HCT116 (cell line): ENCODE data around the gene ZDHHC14. TPM values are rescaled to one million over a fixed set of nuclear protein-coding genes. Genes with fewer than 3 reads are reported as not detected.

ENCODE experiments used
- ATAC-seq: fragments of 200-7000 bp; cut with Tn5 transposase; 2 replicates; pipeline ENCODE4 v1.9.1; 2020; ENCODE audit warnings: mild to moderate bottlenecking, moderate library complexity
- BruUV-seq: library from RNA; stranded (reverse); fragments of 400-500 nt; replicated peaks from 2 replicates; lab custom pipeline; 2021; lab: Mats Ljungman, UMichigan
- CTCF ChIA-PET: fragments of 300-600 bp; sonication (Branson Sonifier 250); formaldehyde crosslinking; loops from one replicate; lab custom pipeline; 2021; ENCODE audit warnings: antibody characterized with exemption; lab: Charles Lee
- POLR2A ChIA-PET: fragments of 300-600, 350-600 bp; sonication (Branson Sonifier 250); formaldehyde crosslinking; loops from one replicate; lab custom pipeline; 2021; ENCODE audit warnings: antibody characterized with exemption; lab: Charles Lee
- RAD21 ChIA-PET, 2 experiments: fragments of 300-600 bp; sonication (Branson Sonifier 250); formaldehyde crosslinking; loops; one replicate each; lab custom pipeline; 2023; ENCODE audit warnings: low total read pairs in 2 of 2; ENCODE audit not compliant: uncharacterized antibody in 2 of 2, unreplicated experiment in 2 of 2, low non-redundant PET in 1 of 2; lab: Charles Lee
- DNase-seq: peaks from one replicate; pipeline ENCODE4 v3.0.0-alpha.2; 2010; ENCODE audit warnings: low read depth, low spot score
- H2AFZ ChIP-seq: fragments of 200-600 bp; shearing (Covaris generic), sonication (generic); 2 replicates; pipeline ENCODE4 v1.6.1; 2017; ENCODE audit warnings: low read depth, mixed run types, mixed read lengths, antibody characterized with exemption, low read length; ENCODE audit not compliant: poor library complexity, severe bottlenecking
- H3K27ac ChIP-seq: 2 replicates; pipeline ENCODE4 v1.5.1; 2012; ENCODE audit warnings: low read depth, low read length
- H3K27me3 ChIP-seq: fragments of 200-600 bp; sonication (generic); 2 replicates; pipeline ENCODE4 v1.6.1; 2016; ENCODE audit warnings: mixed run types, low read length, mixed read lengths; ENCODE audit not compliant: insufficient read depth
- H3K36me3 ChIP-seq, 2 experiments: fragments of 200-500 bp in 1 of 2; fragments of 200-600 bp in 1 of 2; sonication (Bioruptor generic) in 1 of 2; sonication (generic) in 1 of 2; 2 replicates each; pipeline versions ENCODE4 v1.5.1 to v1.6.1; 2014 to 2016; ENCODE audit warnings: low read length in 2 of 2, inconsistent platforms in 1 of 2, mixed read lengths in 1 of 2, mixed run types in 1 of 2; ENCODE audit not compliant: insufficient read depth in 2 of 2, control insufficient read depth in 1 of 2
- H3K4me1 ChIP-seq, 2 experiments: fragments of 200-600 bp in 1 of 2; sonication (generic) in 1 of 2; 2 replicates each; pipeline versions ENCODE4 v1.5.1 to v1.6.1; 2012 to 2017; ENCODE audit warnings: low read length in 2 of 2, inconsistent platforms in 1 of 2, mild to moderate bottlenecking in 1 of 2, mixed read lengths in 1 of 2, mixed run types in 1 of 2, moderate library complexity in 1 of 2; ENCODE audit not compliant: insufficient read depth in 2 of 2, control insufficient read depth in 1 of 2
- H3K4me2 ChIP-seq: fragments of 200-600 bp; sonication (generic); 2 replicates; pipeline ENCODE4 v1.6.1; 2017; ENCODE audit warnings: mixed run types, low read length, mixed read lengths
- H3K4me3 ChIP-seq, 2 experiments: fragments of 200-600 bp in 1 of 2; sonication (generic) in 1 of 2; replicated peaks in 1 of 2; 2 replicates each; pipeline ENCODE4 v1.5.1; 2011 to 2016; ENCODE audit warnings: low read length in 2 of 2, control low read depth in 1 of 2, low read depth in 1 of 2, mild to moderate bottlenecking in 1 of 2, mixed read lengths in 1 of 2, mixed run types in 1 of 2
- H3K79me2 ChIP-seq: fragments of 200-600 bp; sonication (generic); 2 replicates; pipeline ENCODE4 v1.6.1; 2017; ENCODE audit warnings: mild to moderate bottlenecking, mixed run types, low read length, moderate library complexity, mixed read lengths; ENCODE audit not compliant: insufficient read depth
- H3K9ac ChIP-seq: fragments of 200-600 bp; sonication (generic); 2 replicates; pipeline ENCODE4 v1.6.1; 2016; ENCODE audit warnings: low read length, mixed read lengths
- H3K9me2 ChIP-seq: fragments of 200-600 bp; sonication (generic), shearing (Covaris generic); 2 replicates; pipeline ENCODE4 v1.6.1; 2017; ENCODE audit warnings: mixed run types, mild to moderate bottlenecking, moderate library complexity; ENCODE audit not compliant: insufficient read depth
- H3K9me3 ChIP-seq, 2 experiments: fragments of 200-500 bp in 1 of 2; fragments of 200-600 bp in 1 of 2; sonication (Bioruptor generic) in 1 of 2; sonication (generic) in 1 of 2; 2 replicates each; pipeline ENCODE4 v1.6.1; 2014 to 2017; ENCODE audit warnings: low read length in 2 of 2, mixed read lengths in 2 of 2, inconsistent platforms in 1 of 2, low read depth in 1 of 2, mild to moderate bottlenecking in 1 of 2, mixed run types in 1 of 2, moderate library complexity in 1 of 2; ENCODE audit not compliant: control insufficient read depth in 1 of 2, insufficient read depth in 1 of 2
- H4K20me1 ChIP-seq: fragments of 200-600 bp; sonication (generic), shearing (Covaris generic); 2 replicates; pipeline ENCODE4 v1.6.1; 2017; ENCODE audit warnings: mixed run types, mild to moderate bottlenecking, moderate library complexity; ENCODE audit not compliant: insufficient read depth
- CBX3 ChIP-seq: IDR thresholded peaks from 2 replicates; pipeline ENCODE4 v1.6.1; 2012; ENCODE audit warnings: low read depth
- CEBPB ChIP-seq: IDR thresholded peaks from 2 replicates; pipeline ENCODE4 v1.6.1; 2012; ENCODE audit warnings: low read depth
- ELF1 ChIP-seq: IDR thresholded peaks from 2 replicates; pipeline ENCODE4 v1.6.1; 2012; ENCODE audit warnings: low read depth, borderline replicate concordance
- EZH2 ChIP-seq: fragments of 200-600 bp; sonication (generic); IDR thresholded peaks from 2 replicates; pipeline ENCODE4 v1.6.1; 2017; ENCODE audit warnings: antibody characterized with exemption, mixed run types
- EZH2phosphoT487 ChIP-seq: fragments of 200-600 bp; IDR thresholded peaks from 2 replicates; pipeline ENCODE4 v1.6.1; 2018; ENCODE audit warnings: antibody characterized with exemption, borderline replicate concordance
- POLR2A ChIP-seq: IDR thresholded peaks from 2 replicates; pipeline ENCODE4 v1.7.0; 2011; ENCODE audit warnings: borderline replicate concordance; ENCODE audit not compliant: insufficient read depth, insufficient read length; ENCODE audit errors: extremely low read depth
- POLR2AphosphoS5 ChIP-seq: IDR thresholded peaks from 2 replicates; pipeline ENCODE4 v1.6.1; 2011; ENCODE audit warnings: mild to moderate bottlenecking, low read depth, low read length, moderate library complexity
- RAD21 ChIP-seq: IDR thresholded peaks from 2 replicates; pipeline ENCODE4 v1.6.1; 2012; ENCODE audit warnings: low read depth, mild to moderate bottlenecking
- SIN3A ChIP-seq: IDR thresholded peaks from 2 replicates; pipeline ENCODE4 v1.6.1; 2012; ENCODE audit warnings: low read depth
- SP1 ChIP-seq: IDR thresholded peaks from 2 replicates; pipeline ENCODE4 v1.6.1; 2012; ENCODE audit warnings: low read depth
- SRF ChIP-seq: IDR thresholded peaks from 2 replicates; pipeline ENCODE4 v1.6.1; 2012; ENCODE audit warnings: low read depth
- ZFX ChIP-seq: fragments of 450-650 bp; IDR thresholded peaks from 2 replicates; pipeline ENCODE4 v1.6.1; 2017
- intact Hi-C: fragments of 100-400 bp; cut with micrococcal nuclease; formaldehyde crosslinking; loops from 2 replicates; pipeline ENCODE4 v1.10.0; 2022
- total RNA-seq: library from RNA; stranded (reverse); gene quantifications from one replicate; pipeline ENCODE4 v1.2.1, GENCODE V29; 2021; ENCODE audit not compliant: unreplicated experiment
- TF ChIP-seq, protein P1 (sequence below): IDR thresholded peaks from 2 replicates; pipeline ENCODE4 v1.6.1; 2012
- TF ChIP-seq, protein P2 (sequence below): IDR thresholded peaks from 2 replicates; pipeline ENCODE4 v1.6.1; 2012; ENCODE audit warnings: low read depth
- TF ChIP-seq, protein P3 (sequence below), 3 experiments: fragments of 200-600 bp in 1 of 3; sonication (generic) in 1 of 3; IDR thresholded peaks in 2 of 3; conservative IDR thresholded peaks in 1 of 3; 2 replicates each; pipeline ENCODE4 v1.5.1; 2012 to 2017; ENCODE audit warnings: low read depth in 2 of 3, low read length in 2 of 3, antibody characterized with exemption in 1 of 3, borderline replicate concordance in 1 of 3, control low read depth in 1 of 3, mild to moderate bottlenecking in 1 of 3, mixed read lengths in 1 of 3, mixed run types in 1 of 3, moderate library complexity in 1 of 3; ENCODE audit not compliant: insufficient read depth in 1 of 3

ZDHHC14 gene
- total RNA-seq, 1 experiment from 2014 or later = 5.3 TPM

DNA sequence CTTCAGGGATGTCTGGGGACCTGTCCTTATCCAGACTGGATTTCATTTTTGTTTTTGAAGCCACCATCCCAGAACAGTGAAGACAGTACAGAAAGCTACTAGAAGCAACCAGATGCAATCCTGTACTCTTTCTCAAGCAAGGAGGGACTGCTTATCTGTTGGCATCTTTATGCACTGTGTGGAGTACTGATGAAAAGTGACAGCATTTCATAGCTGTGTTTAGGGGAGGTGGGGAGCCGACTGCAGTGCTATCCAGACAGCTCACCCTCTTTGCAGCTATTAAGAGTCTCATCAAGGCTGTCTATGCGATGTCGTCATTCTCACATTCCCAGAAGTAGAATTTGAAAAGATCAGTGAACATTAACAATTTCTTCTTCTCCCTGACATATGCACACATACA, 5.5 kb downstream of the ZDHHC14 start:
- Histone ChIP-seq H3K9me2 (no peaks in the 10 kb centered on the region), H3K36me3 (no peaks in the 10 kb centered on the region), H3K4me1 (peaks cover 6 to 14% of the 10 kb centered on the region in 2 experiments; a peak in 3 of 4 replicates), H3K27me3 (no peaks in the 10 kb centered on the region), H3K9me3 (peaks cover 11 to 15% of the 10 kb centered on the region in 2 experiments; a peak in 2 of 4 replicates), H3K27ac (no peak overlapping the region), H3K4me2 (no peak overlapping the region), H2AFZ (no peak overlapping the region), H3K4me3 (no peak overlapping the region), H3K9ac (no peak overlapping the region), H3K79me2 (peaks cover 25% of the 10 kb centered on the region; the same call in 1 of the 2 replicates), H4K20me1 (no peaks in the 10 kb centered on the region)
- ChIA-PET POLR2A (no interaction called here), RAD21 (no interaction called here), CTCF (no interaction called here)
- DNase-seq (no peak), ATAC-seq (no peak)
- TF ChIP-seq ELF1 (no peak), EZH2 (no peak)
- no TSS peak for BruUV-seq
- intact Hi-C loops = no loop called here

DNA sequence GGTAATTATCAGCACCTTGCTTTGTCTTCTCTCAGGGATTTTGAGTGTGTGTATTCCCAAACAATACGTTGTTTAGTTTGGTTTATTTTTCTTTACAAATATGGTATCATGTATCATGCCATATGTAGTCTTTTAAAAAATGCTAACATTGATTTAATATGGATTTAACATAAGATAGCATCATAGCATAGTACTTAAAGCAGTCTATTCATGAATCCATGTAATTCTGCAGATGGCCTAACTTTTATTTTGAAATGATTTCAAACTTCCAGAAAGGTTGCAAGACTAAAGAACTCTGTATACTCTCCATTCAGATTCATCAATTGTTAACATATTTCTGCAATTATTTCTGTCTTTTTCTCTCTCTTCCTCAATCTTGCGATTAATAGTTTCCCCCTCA, 7.9 kb downstream of the ZDHHC14 start:
- RAD21 ChIA-PET = no interaction called here
- CTCF ChIA-PET = no interaction called here
- no TSS peak for BruUV-seq
- no peaks in the 10 kb centered on the region for H3K9me2 ChIP-seq
- no peak overlapping the region for H3K9ac ChIP-seq
- H4K20me1 ChIP-seq = no peaks in the 10 kb centered on the region
- H3K79me2 ChIP-seq = peaks cover 13% of the 10 kb centered on the region; the same call in 1 of the 2 replicates
- ATAC-seq = no peak
- no peaks in the 10 kb centered on the region for H3K27me3 ChIP-seq
- peaks cover 12 to 19% of the 10 kb centered on the region in 2 experiments; a peak in 2 of 4 replicates for H3K9me3 ChIP-seq
- no peak overlapping the region for H3K27ac ChIP-seq
- H3K4me3 ChIP-seq = no peak overlapping the region
- POLR2A ChIA-PET = no interaction called here
- DNase-seq = no peak
- H2AFZ ChIP-seq = no peak overlapping the region
- H3K4me2 ChIP-seq = no peak overlapping the region
- intact Hi-C loops = no loop called here
- peaks cover 0 to 7% of the 10 kb centered on the region in 2 experiments; a peak in 1 of 4 replicates for H3K4me1 ChIP-seq
- no peaks in the 10 kb centered on the region for H3K36me3 ChIP-seq
- TF ChIP-seq CEBPB (no peak), SRF (no peak), SP1 (no peak), EZH2phosphoT487 (no peak), POLR2A (no peak), ZFX (no peak), RAD21 (no peak), SIN3A (no peak), POLR2AphosphoS5 (no peak), CBX3 (no peak)
- TF ChIP-seq, protein P1, sequence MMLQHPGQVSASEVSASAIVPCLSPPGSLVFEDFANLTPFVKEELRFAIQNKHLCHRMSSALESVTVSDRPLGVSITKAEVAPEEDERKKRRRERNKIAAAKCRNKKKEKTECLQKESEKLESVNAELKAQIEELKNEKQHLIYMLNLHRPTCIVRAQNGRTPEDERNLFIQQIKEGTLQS = no peak
- TF ChIP-seq, protein P2, sequence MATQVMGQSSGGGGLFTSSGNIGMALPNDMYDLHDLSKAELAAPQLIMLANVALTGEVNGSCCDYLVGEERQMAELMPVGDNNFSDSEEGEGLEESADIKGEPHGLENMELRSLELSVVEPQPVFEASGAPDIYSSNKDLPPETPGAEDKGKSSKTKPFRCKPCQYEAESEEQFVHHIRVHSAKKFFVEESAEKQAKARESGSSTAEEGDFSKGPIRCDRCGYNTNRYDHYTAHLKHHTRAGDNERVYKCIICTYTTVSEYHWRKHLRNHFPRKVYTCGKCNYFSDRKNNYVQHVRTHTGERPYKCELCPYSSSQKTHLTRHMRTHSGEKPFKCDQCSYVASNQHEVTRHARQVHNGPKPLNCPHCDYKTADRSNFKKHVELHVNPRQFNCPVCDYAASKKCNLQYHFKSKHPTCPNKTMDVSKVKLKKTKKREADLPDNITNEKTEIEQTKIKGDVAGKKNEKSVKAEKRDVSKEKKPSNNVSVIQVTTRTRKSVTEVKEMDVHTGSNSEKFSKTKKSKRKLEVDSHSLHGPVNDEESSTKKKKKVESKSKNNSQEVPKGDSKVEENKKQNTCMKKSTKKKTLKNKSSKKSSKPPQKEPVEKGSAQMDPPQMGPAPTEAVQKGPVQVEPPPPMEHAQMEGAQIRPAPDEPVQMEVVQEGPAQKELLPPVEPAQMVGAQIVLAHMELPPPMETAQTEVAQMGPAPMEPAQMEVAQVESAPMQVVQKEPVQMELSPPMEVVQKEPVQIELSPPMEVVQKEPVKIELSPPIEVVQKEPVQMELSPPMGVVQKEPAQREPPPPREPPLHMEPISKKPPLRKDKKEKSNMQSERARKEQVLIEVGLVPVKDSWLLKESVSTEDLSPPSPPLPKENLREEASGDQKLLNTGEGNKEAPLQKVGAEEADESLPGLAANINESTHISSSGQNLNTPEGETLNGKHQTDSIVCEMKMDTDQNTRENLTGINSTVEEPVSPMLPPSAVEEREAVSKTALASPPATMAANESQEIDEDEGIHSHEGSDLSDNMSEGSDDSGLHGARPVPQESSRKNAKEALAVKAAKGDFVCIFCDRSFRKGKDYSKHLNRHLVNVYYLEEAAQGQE = no peak
- TF ChIP-seq, protein P3, sequence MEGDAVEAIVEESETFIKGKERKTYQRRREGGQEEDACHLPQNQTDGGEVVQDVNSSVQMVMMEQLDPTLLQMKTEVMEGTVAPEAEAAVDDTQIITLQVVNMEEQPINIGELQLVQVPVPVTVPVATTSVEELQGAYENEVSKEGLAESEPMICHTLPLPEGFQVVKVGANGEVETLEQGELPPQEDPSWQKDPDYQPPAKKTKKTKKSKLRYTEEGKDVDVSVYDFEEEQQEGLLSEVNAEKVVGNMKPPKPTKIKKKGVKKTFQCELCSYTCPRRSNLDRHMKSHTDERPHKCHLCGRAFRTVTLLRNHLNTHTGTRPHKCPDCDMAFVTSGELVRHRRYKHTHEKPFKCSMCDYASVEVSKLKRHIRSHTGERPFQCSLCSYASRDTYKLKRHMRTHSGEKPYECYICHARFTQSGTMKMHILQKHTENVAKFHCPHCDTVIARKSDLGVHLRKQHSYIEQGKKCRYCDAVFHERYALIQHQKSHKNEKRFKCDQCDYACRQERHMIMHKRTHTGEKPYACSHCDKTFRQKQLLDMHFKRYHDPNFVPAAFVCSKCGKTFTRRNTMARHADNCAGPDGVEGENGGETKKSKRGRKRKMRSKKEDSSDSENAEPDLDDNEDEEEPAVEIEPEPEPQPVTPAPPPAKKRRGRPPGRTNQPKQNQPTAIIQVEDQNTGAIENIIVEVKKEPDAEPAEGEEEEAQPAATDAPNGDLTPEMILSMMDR (IDR thresholded peaks at IDR 0.05 in 2 of 3, conservative IDR thresholded peaks at IDR 0.05 in 1 of 3; ENCODE audit: borderline replicate concordance in 1 of 3, insufficient read depth in 1 of 3, low read depth in 2 of 3, low read length in 2 of 3) = no peak
